ENCODE data around the gene RNF187.
A peak's percentile ranks its signal among the peaks of the same experiment; 100 is the strongest.

RNF187 gene

GRCh38 chr1:228483789-228484188 is 3.4 kb upstream of the RNF187 start:
- no peak overlapping the region for H2BK120ac ChIP-seq (ENCODE audit: low read depth, low read length)
- no peak overlapping the region for H3K23ac ChIP-seq (ENCODE audit: low read length in 2 of 2)
- no peak overlapping the region for H2BK15ac ChIP-seq (ENCODE audit: low read depth, poor library complexity, severe bottlenecking)
- no peaks in the 10 kb centered on the region for H3K9me3 ChIP-seq (ENCODE audit: control insufficient read depth, low read length)
- no peak overlapping the region for H2BK12ac ChIP-seq (ENCODE audit: low read length in 2 of 2)
- H3K27me3 ChIP-seq (ENCODE audit: control insufficient read depth in 1 of 2, insufficient read depth in 1 of 2, low read length in 2 of 2) = peaks cover 0 to 16% of the 10 kb centered on the region in 2 experiments
- H2AK5ac ChIP-seq (ENCODE audit: low read length, severe bottlenecking) = no peak overlapping the region
- peaks cover 9% of the 10 kb centered on the region for H3K79me1 ChIP-seq (replicated peaks; ENCODE audit: low read length, poor library complexity, severe bottlenecking)
- H3K18ac ChIP-seq (ENCODE audit: low read depth in 1 of 2, low read length in 2 of 2) = no peak overlapping the region
- no peaks in the 10 kb centered on the region for H3K36me3 ChIP-seq (ENCODE audit: control insufficient read depth in 1 of 2, insufficient read depth in 2 of 2, low read depth in 1 of 2, low read length in 2 of 2)
- H4K8ac ChIP-seq (ENCODE audit: low read length) = no peak overlapping the region
- H3K14ac ChIP-seq (ENCODE audit: low read length in 2 of 2) = no peak overlapping the region
- H3K4me1 ChIP-seq (ENCODE audit: control insufficient read depth, insufficient read depth, low read depth, low read length) = peaks cover 13% of the 10 kb centered on the region
- no peak overlapping the region for H3K4me3 ChIP-seq (ENCODE audit: insufficient read depth in 1 of 2, low read depth in 1 of 2, low read length in 2 of 2)
- no peak overlapping the region for H2AFZ ChIP-seq (ENCODE audit: low read depth, low read length)
- no peak overlapping the region for H3K4ac ChIP-seq (ENCODE audit: low read depth in 1 of 2, low read length in 2 of 2)
- H3K4me2 ChIP-seq (ENCODE audit: low read length, poor library complexity, severe bottlenecking) = no peak overlapping the region
- H4K91ac ChIP-seq (ENCODE audit: low read length) = no peak overlapping the region
- WGBS = 100% methylated on average over 1 of the region's 1 CpG
- no peak overlapping the region for H3K27ac ChIP-seq (ENCODE audit: low read length, poor library complexity, severe bottlenecking)
- no peak overlapping the region for H3K9ac ChIP-seq (ENCODE audit: low read length)
- H2BK5ac ChIP-seq (ENCODE audit: low read depth, low read length, poor library complexity, severe bottlenecking) = no peak overlapping the region
- no peak for DNase-seq

GRCh38 chr1:228486596-228487335 is 416 bp upstream of the RNF187 start:
- Histone ChIP-seq H3K79me1 (replicated peaks; ENCODE audit: low read length, poor library complexity, severe bottlenecking) (peaks cover 29% of the 10 kb centered on the region), H3K14ac (ENCODE audit: low read length in 2 of 2) (peak overlapping the region in 1 of 2 experiments; percentile 99), H2BK12ac (ENCODE audit: low read length in 2 of 2) (peak overlapping the region; percentile 98 to 100), H3K18ac (ENCODE audit: low read depth in 1 of 2, low read length in 2 of 2) (peak overlapping the region; percentile 99 to 100), H2AFZ (ENCODE audit: low read depth, low read length) (peak overlapping the region; percentile 99), H3K9ac (ENCODE audit: low read length) (peak overlapping the region; percentile 99), H4K91ac (ENCODE audit: low read length) (peak overlapping the region; percentile 100), H2AK5ac (ENCODE audit: low read length, severe bottlenecking) (no peak overlapping the region), H3K4me1 (ENCODE audit: control insufficient read depth, insufficient read depth, low read depth, low read length) (peaks cover 21% of the 10 kb centered on the region), H2BK120ac (ENCODE audit: low read depth, low read length) (peak overlapping the region; percentile 99), H4K8ac (ENCODE audit: low read length) (peak overlapping the region; percentile 100), H3K4me2 (ENCODE audit: low read length, poor library complexity, severe bottlenecking) (peak overlapping the region; percentile 82), H3K27me3 (ENCODE audit: control insufficient read depth in 1 of 2, insufficient read depth in 1 of 2, low read length in 2 of 2) (peaks cover 0 to 8% of the 10 kb centered on the region in 2 experiments), H3K4me3 (ENCODE audit: insufficient read depth in 1 of 2, low read depth in 1 of 2, low read length in 2 of 2) (peak overlapping the region; percentile 80 to 97), H3K27ac (ENCODE audit: low read length, poor library complexity, severe bottlenecking) (peak overlapping the region; percentile 100), H3K23ac (ENCODE audit: low read length in 2 of 2) (peak overlapping the region in 1 of 2 experiments; percentile 94), H3K4ac (ENCODE audit: low read depth in 1 of 2, low read length in 2 of 2) (peak overlapping the region; percentile 69 to 96), H3K9me3 (ENCODE audit: control insufficient read depth, low read length) (no peaks in the 10 kb centered on the region), H2BK5ac (ENCODE audit: low read depth, low read length, poor library complexity, severe bottlenecking) (peak overlapping the region; percentile 98), H3K36me3 (ENCODE audit: control insufficient read depth in 1 of 2, insufficient read depth in 2 of 2, low read depth in 1 of 2, low read length in 2 of 2) (peaks cover 19 to 26% of the 10 kb centered on the region in 2 experiments), H2BK15ac (ENCODE audit: low read depth, poor library complexity, severe bottlenecking) (peak overlapping the region; percentile 98)
- under 1% methylated on average over 43 of the region's 60 CpGs for WGBS
- DNase-seq = peak; percentile 92

DNA sequence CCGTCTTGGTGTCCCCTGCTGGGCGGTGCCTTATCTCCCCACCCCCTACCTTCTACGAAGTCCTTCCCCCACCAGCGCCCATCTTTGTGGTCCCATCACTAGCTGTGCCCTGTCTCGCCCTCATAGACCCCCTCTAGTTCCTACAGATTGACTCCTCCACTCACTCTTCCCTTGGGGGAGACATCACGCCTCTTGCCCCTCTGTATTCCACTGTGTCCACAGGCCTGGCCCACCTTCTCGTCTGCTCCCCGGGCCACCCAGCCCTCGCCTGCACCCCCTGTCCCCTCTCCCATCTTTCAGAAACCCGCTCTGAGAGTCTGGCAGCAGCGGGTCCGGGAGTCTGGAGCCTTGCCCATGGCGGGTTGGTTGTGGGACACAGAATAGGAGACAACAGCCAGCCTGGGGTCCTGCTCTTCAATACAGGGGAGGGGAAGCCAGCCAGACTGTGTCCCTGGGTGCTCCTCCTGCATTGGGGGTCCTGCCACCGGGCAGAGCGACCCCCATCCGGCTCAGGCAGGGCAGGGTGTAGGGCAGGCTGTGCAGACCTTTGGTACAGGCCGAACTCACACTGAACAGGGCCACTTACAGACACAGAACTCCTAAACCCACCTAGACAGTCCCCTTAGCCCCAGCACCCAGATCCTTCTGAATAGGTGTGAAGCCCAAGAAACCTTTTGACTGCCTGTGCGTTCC is 1.1 kb downstream of the RNF187 start:
- H2AK5ac ChIP-seq (ENCODE audit: low read length, severe bottlenecking) = no peak overlapping the region
- peak overlapping the region; percentile 64 for H3K4me2 ChIP-seq (ENCODE audit: low read length, poor library complexity, severe bottlenecking)
- no peak for DNase-seq
- peak overlapping the region; percentile 80 to 97 for H3K4me3 ChIP-seq (ENCODE audit: insufficient read depth in 1 of 2, low read depth in 1 of 2, low read length in 2 of 2)
- H2BK120ac ChIP-seq (ENCODE audit: low read depth, low read length) = peak overlapping the region; percentile 76
- H3K36me3 ChIP-seq (ENCODE audit: control insufficient read depth in 1 of 2, insufficient read depth in 2 of 2, low read depth in 1 of 2, low read length in 2 of 2) = peaks cover 30 to 35% of the 10 kb centered on the region in 2 experiments
- no peak overlapping the region for H2AFZ ChIP-seq (ENCODE audit: low read depth, low read length)
- H2BK15ac ChIP-seq (ENCODE audit: low read depth, poor library complexity, severe bottlenecking) = peak overlapping the region; percentile 48
- peak overlapping the region in 1 of 2 experiments; percentile 91 for H3K23ac ChIP-seq (ENCODE audit: low read length in 2 of 2)
- no peak overlapping the region for H2BK5ac ChIP-seq (ENCODE audit: low read depth, low read length, poor library complexity, severe bottlenecking)
- H3K9ac ChIP-seq (ENCODE audit: low read length) = peak overlapping the region; percentile 99
- H4K8ac ChIP-seq (ENCODE audit: low read length) = peak overlapping the region; percentile 77
- H3K14ac ChIP-seq (ENCODE audit: low read length in 2 of 2) = peak overlapping the region in 1 of 2 experiments; percentile 12
- H3K18ac ChIP-seq (ENCODE audit: low read depth in 1 of 2, low read length in 2 of 2) = peak overlapping the region; percentile 94 to 97
- peaks cover 21% of the 10 kb centered on the region for H3K4me1 ChIP-seq (ENCODE audit: control insufficient read depth, insufficient read depth, low read depth, low read length)
- peak overlapping the region; percentile 89 to 92 for H3K4ac ChIP-seq (ENCODE audit: low read depth in 1 of 2, low read length in 2 of 2)
- H4K91ac ChIP-seq (ENCODE audit: low read length) = peak overlapping the region; percentile 87
- H3K27me3 ChIP-seq (ENCODE audit: control insufficient read depth in 1 of 2, insufficient read depth in 1 of 2, low read length in 2 of 2) = no peaks in the 10 kb centered on the region
- no peak overlapping the region for H3K27ac ChIP-seq (ENCODE audit: low read length, poor library complexity, severe bottlenecking)
- 51% methylated on average over 17 of the region's 18 CpGs for WGBS
- no peak overlapping the region for H2BK12ac ChIP-seq (ENCODE audit: low read length in 2 of 2)
- H3K79me1 ChIP-seq (replicated peaks; ENCODE audit: low read length, poor library complexity, severe bottlenecking) = peaks cover 37% of the 10 kb centered on the region
- no peaks in the 10 kb centered on the region for H3K9me3 ChIP-seq (ENCODE audit: control insufficient read depth, low read length)

Data from mesenchymal stem cell (in vitro differentiated cells and primary cell).